ENCODE data around the gene ANKRD27.
A peak's percentile ranks its signal among the peaks of the same experiment; 100 is the strongest.

The ANKRD27 gene

GRCh38 chr19:32676895-32677359 lies 1.9 kb upstream of the ANKRD27 start:
- H3K36me3 Mint-ChIP-seq (ENCODE audit: low read depth): peaks cover 12% of the 10 kb centered on the region
- H3K4me3 Mint-ChIP-seq: no peak overlapping the region
- H3K9me3 Mint-ChIP-seq: no peaks in the 10 kb centered on the region
- intact Hi-C loops (cut with micrococcal nuclease): no loop called here
- H3K4me1 Mint-ChIP-seq (ENCODE audit: low read depth): peaks cover 37% of the 10 kb centered on the region
- no peak overlapping the region for H3K27ac Mint-ChIP-seq
- H3K27me3 Mint-ChIP-seq: peaks cover 46% of the 10 kb centered on the region

DNA sequence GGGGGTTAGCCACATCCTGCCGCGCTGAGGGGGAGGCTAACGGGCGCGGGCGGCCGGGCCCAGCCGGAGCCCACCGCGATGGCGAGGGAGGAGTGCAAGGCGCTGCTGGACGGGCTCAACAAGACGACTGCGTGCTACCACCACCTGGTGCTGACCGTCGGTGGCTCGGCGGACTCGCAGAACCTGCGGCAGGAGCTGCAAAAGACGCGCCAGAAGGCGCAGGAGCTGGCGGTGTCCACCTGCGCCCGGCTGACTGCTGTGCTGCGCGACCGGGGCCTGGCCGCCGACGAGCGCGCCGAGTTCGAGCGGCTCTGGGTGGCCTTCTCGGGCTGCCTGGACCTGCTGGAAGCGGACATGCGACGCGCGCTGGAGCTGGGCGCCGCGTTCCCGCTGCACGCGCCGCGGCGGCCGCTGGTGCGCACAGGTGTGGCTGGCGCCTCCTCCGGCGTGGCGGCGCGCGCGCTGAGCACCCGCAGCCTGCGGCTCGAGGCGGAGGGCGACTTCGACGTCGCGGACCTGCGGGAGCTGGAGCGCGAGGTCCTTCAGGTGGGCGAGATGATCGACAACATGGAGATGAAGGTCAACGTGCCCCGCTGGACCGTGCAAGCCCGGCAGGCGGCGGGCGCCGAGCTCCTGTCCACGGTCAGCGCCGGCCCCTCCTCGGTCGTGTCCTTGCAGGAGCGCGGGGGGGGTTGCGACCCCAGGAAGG lies 1.4 kb upstream of the ANKRD27 start:
- peak overlapping the region; percentile 80 for H3K4me3 Mint-ChIP-seq
- peaks cover 40% of the 10 kb centered on the region for H3K4me1 Mint-ChIP-seq (ENCODE audit: low read depth)
- H3K27me3 Mint-ChIP-seq: peaks cover 46% of the 10 kb centered on the region
- H3K36me3 Mint-ChIP-seq (ENCODE audit: low read depth): peaks cover 12% of the 10 kb centered on the region
- intact Hi-C loops (cut with micrococcal nuclease): no loop called here
- H3K27ac Mint-ChIP-seq: peak overlapping the region; percentile 75
- no peaks in the 10 kb centered on the region for H3K9me3 Mint-ChIP-seq

- Mint-ChIP-seq H3K27me3 (peaks cover 46% of the 10 kb centered on the region), H3K27ac (peak within 1 kb of the TSS; percentile 75), H3K36me3 (ENCODE audit: low read depth) (peaks cover 12% of the 10 kb centered on the region), H3K9me3 (no peaks in the 10 kb centered on the region), H3K4me3 (peak within 1 kb of the TSS; percentile 90), H3K4me1 (ENCODE audit: low read depth) (peaks cover 40% of the 10 kb centered on the region)
- intact Hi-C loops (cut with micrococcal nuclease): loop anchor here (1.0 kb wide), 1 partner anchor 17 kb away; no protein-coding TSS in a partner anchor
Observed at GRCh38 chr19:32675720-32676185, 773 bp upstream of the ANKRD27 start, which contains the start of gene RGS9BP. TSS of gene RGS9BP (plus strand) at chr19:32675848. CDS start at chr19:32676264, 416 bp downstream.

DNA sequence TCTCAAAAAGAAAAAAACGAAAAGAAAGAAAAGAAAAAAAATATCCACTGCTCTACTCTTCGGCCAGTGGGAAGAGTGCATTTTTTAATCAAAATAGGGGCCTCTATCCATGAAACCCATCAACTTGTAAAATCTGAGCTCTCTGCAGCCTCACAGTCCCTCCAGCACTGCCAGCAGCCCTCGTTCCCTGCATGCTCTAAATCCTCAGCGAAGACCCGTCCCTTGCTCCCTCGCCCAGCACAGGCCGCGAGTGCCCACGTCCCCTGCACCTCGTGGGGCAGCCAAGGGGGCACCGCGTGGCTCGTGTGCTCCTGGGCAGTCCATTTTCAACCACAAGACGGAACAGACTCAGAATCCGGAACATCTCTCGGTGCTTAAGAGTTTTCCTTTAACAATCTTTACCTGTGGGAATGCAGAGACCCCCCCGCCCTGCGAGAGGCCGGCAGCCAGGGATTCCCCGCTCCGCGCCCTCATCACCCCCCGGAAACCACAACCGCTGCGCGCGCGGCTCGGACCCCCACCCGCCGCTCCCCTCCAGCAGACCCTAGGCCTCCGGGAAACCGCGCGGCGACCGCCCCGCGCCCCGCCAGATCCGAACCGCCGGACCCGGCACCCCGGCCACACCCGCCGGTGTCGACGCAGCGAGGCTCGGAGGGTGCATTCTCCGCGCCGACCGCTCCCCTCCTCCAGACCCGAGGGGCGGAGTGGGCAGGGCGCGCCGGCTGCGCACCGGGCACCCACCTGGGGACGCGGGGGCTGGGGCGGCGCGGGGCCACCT lies 638 bp downstream of the ANKRD27 start:
- Mint-ChIP-seq H3K4me3 (peak overlapping the region; percentile 90), H3K27me3 (peaks cover 42% of the 10 kb centered on the region), H3K27ac (peak overlapping the region; percentile 75), H3K36me3 (ENCODE audit: low read depth) (peaks cover 21% of the 10 kb centered on the region), H3K4me1 (ENCODE audit: low read depth) (peaks cover 51% of the 10 kb centered on the region), H3K9me3 (no peaks in the 10 kb centered on the region)
- intact Hi-C loops (cut with micrococcal nuclease): loop anchor here (5.0 kb wide), 1 partner anchor 92 kb away; the partner anchor contains the start of gene PDCD5

DNA sequence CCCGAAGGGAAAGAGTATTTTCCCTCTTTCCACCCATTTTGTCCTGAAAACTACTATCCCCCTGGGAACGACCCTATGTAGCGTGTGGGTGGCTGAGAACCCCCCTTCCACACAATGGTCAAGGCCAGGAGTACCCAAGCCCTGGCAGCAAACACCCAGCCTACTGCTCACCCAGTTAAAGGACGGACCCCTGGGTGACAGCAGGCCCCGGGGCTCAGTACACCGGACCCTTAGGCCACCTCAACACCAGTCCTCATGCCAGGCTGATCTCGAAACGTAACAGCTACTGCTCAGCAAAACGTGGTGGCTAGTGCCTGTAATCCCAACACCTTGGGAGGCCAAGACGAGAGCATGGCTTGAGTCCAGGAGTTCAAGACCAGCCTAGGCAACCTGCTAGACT lies 1.4 kb downstream of the ANKRD27 start:
- H3K9me3 Mint-ChIP-seq: no peaks in the 10 kb centered on the region
- peak overlapping the region; percentile 90 for H3K4me3 Mint-ChIP-seq
- no peak overlapping the region for H3K27ac Mint-ChIP-seq
- peaks cover 37% of the 10 kb centered on the region for H3K27me3 Mint-ChIP-seq
- H3K36me3 Mint-ChIP-seq (ENCODE audit: low read depth): peaks cover 23% of the 10 kb centered on the region
- H3K4me1 Mint-ChIP-seq (ENCODE audit: low read depth): peaks cover 53% of the 10 kb centered on the region
- intact Hi-C loops (cut with micrococcal nuclease): loop anchor here (5.0 kb wide), 1 partner anchor 91 kb away; the partner anchor contains the start of gene PDCD5

- Mint-ChIP-seq H3K4me1 (ENCODE audit: low read depth) (peaks cover 53% of the 10 kb centered on the region), H3K36me3 (ENCODE audit: low read depth) (peaks cover 23% of the 10 kb centered on the region), H3K4me3 (no peak overlapping the region), H3K9me3 (no peaks in the 10 kb centered on the region), H3K27me3 (peaks cover 31% of the 10 kb centered on the region), H3K27ac (no peak overlapping the region)
- intact Hi-C loops (cut with micrococcal nuclease): loop anchor here (5.0 kb wide), 1 partner anchor 91 kb away; the partner anchor contains the start of gene PDCD5
Observed at GRCh38 chr19:32672841-32673240, 2.1 kb downstream of the ANKRD27 start.

GRCh38 chr19:32671883-32672593 lies 2.9 kb downstream of the ANKRD27 start:
- H3K4me3 Mint-ChIP-seq: no peak overlapping the region
- no peaks in the 10 kb centered on the region for H3K9me3 Mint-ChIP-seq
- peaks cover 50% of the 10 kb centered on the region for H3K4me1 Mint-ChIP-seq (ENCODE audit: low read depth)
- no peak overlapping the region for H3K27ac Mint-ChIP-seq
- H3K27me3 Mint-ChIP-seq: peaks cover 23% of the 10 kb centered on the region
- intact Hi-C loops (cut with micrococcal nuclease): loop anchor here (5.0 kb wide), 1 partner anchor 90 kb away; the partner anchor contains the start of gene PDCD5
- H3K36me3 Mint-ChIP-seq (ENCODE audit: low read depth): peaks cover 28% of the 10 kb centered on the region

GRCh38 chr19:32669310-32669709 lies 5.7 kb downstream of the ANKRD27 start:
- no peak overlapping the region for H3K4me3 Mint-ChIP-seq
- intact Hi-C loops (cut with micrococcal nuclease): no loop called here
- peaks cover 38% of the 10 kb centered on the region for H3K36me3 Mint-ChIP-seq (ENCODE audit: low read depth)
- peak overlapping the region; percentile 48 for H3K27ac Mint-ChIP-seq
- peaks cover 10% of the 10 kb centered on the region for H3K27me3 Mint-ChIP-seq
- H3K9me3 Mint-ChIP-seq: no peaks in the 10 kb centered on the region
- peaks cover 40% of the 10 kb centered on the region for H3K4me1 Mint-ChIP-seq (ENCODE audit: low read depth)

DNA sequence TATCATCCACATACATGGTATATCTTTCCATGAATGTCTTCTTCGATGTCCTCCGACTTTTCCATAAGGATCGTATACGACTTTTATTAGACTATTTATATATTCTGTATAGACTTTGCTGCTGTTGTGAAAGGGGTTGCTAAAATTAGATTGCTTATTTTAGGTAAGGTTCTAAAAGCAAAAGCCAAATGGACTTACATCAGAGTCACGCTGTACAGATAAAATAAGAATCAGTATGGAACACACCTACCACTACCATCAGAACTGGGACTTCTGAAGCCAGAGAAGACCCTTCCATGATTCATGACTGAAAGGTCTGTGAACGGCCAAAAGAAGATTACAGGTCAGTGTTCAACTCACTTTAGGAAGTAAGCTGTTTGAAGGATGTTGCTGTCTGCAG lies 8.9 kb downstream of the ANKRD27 start:
- Mint-ChIP-seq H3K9me3 (no peaks in the 10 kb centered on the region), H3K4me3 (no peak overlapping the region), H3K36me3 (ENCODE audit: low read depth) (peaks cover 31% of the 10 kb centered on the region), H3K4me1 (ENCODE audit: low read depth) (peaks cover 34% of the 10 kb centered on the region), H3K27ac (no peak overlapping the region), H3K27me3 (no peaks in the 10 kb centered on the region)
- intact Hi-C loops (cut with micrococcal nuclease): no loop called here

GRCh38 chr19:32662186-32662585 lies 12.8 kb downstream of the ANKRD27 start:
- Mint-ChIP-seq H3K9me3 (no peaks in the 10 kb centered on the region), H3K4me3 (no peak overlapping the region), H3K36me3 (ENCODE audit: low read depth) (peaks cover 45% of the 10 kb centered on the region), H3K4me1 (ENCODE audit: low read depth) (peaks cover 22% of the 10 kb centered on the region), H3K27me3 (no peaks in the 10 kb centered on the region), H3K27ac (peak overlapping the region; percentile 60)
- intact Hi-C loops (cut with micrococcal nuclease): no loop called here

DNA sequence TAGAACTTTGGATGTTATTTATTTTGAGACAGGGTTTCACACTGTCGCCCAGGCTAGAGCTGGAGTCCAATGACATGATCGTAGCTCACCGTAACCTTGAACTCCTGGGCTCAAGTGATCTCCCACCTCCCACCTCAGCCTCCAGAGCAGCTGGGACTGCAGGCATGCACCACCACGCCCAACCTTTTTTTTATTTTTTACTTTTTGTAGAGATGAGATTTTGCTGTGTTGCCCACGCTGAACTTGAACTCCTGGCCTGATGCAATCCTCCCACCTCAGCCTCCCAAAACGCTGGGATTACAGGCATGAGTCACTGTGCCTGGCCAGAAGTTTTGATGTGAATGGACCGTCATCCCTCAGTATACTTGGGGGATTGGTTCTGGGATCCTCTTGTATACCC lies 13.7 kb downstream of the ANKRD27 start:
- Mint-ChIP-seq H3K4me1 (ENCODE audit: low read depth) (peaks cover 22% of the 10 kb centered on the region), H3K9me3 (no peaks in the 10 kb centered on the region)

GRCh38 chr19:32658527-32658926 lies 16.5 kb downstream of the ANKRD27 start:
- no peaks in the 10 kb centered on the region for H3K27me3 Mint-ChIP-seq
- H3K4me1 Mint-ChIP-seq (ENCODE audit: low read depth): peaks cover 22% of the 10 kb centered on the region

More for the DNA sequence above, 13.7 kb downstream of the ANKRD27 start:
- Mint-ChIP-seq H3K27ac (no peak overlapping the region), H3K27me3 (no peaks in the 10 kb centered on the region), H3K36me3 (ENCODE audit: low read depth) (peaks cover 45% of the 10 kb centered on the region), H3K4me3 (no peak overlapping the region)
- intact Hi-C loops (cut with micrococcal nuclease): no loop called here

GRCh38 chr19:32658075-32658474 lies 16.9 kb downstream of the ANKRD27 start:
- Mint-ChIP-seq H3K27me3 (no peaks in the 10 kb centered on the region), H3K9me3 (no peaks in the 10 kb centered on the region)

More at GRCh38 chr19:32658527-32658926, 16.5 kb downstream of the ANKRD27 start:
- H3K4me3 Mint-ChIP-seq: no peak overlapping the region
- no peak overlapping the region for H3K27ac Mint-ChIP-seq
- peaks cover 68% of the 10 kb centered on the region for H3K36me3 Mint-ChIP-seq (ENCODE audit: low read depth)
- H3K9me3 Mint-ChIP-seq: no peaks in the 10 kb centered on the region
- intact Hi-C loops (cut with micrococcal nuclease): no loop called here

More at GRCh38 chr19:32658075-32658474, 16.9 kb downstream of the ANKRD27 start:
- H3K27ac Mint-ChIP-seq: no peak overlapping the region
- no peak overlapping the region for H3K4me3 Mint-ChIP-seq
- peaks cover 24% of the 10 kb centered on the region for H3K4me1 Mint-ChIP-seq (ENCODE audit: low read depth)
- intact Hi-C loops (cut with micrococcal nuclease): no loop called here
- peaks cover 73% of the 10 kb centered on the region for H3K36me3 Mint-ChIP-seq (ENCODE audit: low read depth)
